ENCODE measurements around the gene TMEM63A.

DNA sequence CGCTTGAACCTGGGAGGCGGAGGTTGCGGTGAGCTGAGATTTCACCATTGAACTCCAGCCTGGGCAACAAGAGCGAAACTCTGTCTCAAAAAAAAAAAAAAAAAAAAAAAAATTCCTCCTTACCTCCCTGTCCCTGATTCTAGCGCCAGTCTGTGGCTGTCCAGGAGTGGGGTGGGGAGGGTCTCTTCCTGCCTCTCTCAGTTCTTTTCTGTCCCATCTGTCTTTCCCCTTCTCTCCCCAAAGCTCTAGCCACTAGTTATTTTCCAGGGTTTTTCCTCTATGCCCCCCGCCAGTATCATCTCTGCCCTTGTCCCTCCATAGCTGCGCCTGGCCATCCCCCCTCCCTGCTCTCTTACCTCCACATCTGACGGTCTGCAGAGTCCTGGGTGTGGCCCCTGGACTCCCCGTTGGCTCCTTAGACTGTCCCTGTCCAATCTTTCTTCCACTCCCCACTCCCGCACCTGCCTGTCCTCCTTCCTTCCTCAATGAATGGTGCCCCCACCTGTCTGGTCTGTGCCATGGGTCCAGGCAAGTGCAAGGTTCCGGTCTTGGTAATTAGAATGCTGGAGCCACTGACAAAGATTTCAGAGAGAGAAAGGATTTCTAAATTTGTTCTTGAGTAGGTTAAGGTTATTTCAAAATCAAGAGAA, 1.6 kb upstream of the TMEM63A start:
- TF ChIP-seq, protein P1, sequence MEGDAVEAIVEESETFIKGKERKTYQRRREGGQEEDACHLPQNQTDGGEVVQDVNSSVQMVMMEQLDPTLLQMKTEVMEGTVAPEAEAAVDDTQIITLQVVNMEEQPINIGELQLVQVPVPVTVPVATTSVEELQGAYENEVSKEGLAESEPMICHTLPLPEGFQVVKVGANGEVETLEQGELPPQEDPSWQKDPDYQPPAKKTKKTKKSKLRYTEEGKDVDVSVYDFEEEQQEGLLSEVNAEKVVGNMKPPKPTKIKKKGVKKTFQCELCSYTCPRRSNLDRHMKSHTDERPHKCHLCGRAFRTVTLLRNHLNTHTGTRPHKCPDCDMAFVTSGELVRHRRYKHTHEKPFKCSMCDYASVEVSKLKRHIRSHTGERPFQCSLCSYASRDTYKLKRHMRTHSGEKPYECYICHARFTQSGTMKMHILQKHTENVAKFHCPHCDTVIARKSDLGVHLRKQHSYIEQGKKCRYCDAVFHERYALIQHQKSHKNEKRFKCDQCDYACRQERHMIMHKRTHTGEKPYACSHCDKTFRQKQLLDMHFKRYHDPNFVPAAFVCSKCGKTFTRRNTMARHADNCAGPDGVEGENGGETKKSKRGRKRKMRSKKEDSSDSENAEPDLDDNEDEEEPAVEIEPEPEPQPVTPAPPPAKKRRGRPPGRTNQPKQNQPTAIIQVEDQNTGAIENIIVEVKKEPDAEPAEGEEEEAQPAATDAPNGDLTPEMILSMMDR (IDR thresholded peaks at IDR 0.05) = no peak
- no peak for TF ChIP-seq POLR2A (IDR thresholded peaks at IDR 0.05)
